SK-N-SH treated with all-trans-retinoic acid at 6 μM for 48 hours (cell line): ENCODE measurements around the gene CDC14A.
A peak's percentile ranks its signal among the peaks of the same experiment; 100 is the strongest.

Source experiments
- ATAC-seq: fragments of 200-7000 bp; cut with Tn5 transposase; 3 replicates; pipeline ENCODE4 v1.9.1; 2020; ENCODE audit warnings: mild to moderate bottlenecking, moderate library complexity
- CREB5 ChIP-seq: fragments of 250-450 bp; sonication (Bioruptor Pico); IDR thresholded peaks from 2 replicates; pipeline ENCODE4 v1.5.1; 2020; ENCODE audit warnings: low read depth, mild to moderate bottlenecking, moderate library complexity
- ESRRG ChIP-seq: fragments of 250-450 bp; sonication (Bioruptor Pico); IDR thresholded peaks from 2 replicates; pipeline ENCODE4 v1.6.1; 2021; ENCODE audit warnings: mild to moderate bottlenecking
- GLIS3 ChIP-seq: fragments of 250-450 bp; sonication (Bioruptor Pico); IDR thresholded peaks from 2 replicates; pipeline ENCODE4 v1.5.0; 2020; ENCODE audit warnings: mild to moderate bottlenecking, moderate library complexity
- ISL1 ChIP-seq: fragments of 250-450 bp; sonication (Bioruptor Pico); IDR thresholded peaks from 2 replicates; pipeline ENCODE4 v2.1.2; 2022; ENCODE audit warnings: mild to moderate bottlenecking, moderate library complexity
- OSR1 ChIP-seq: fragments of 250-450 bp; sonication (Bioruptor Pico); IDR thresholded peaks from 2 replicates; pipeline ENCODE4 v1.8.0; 2022; ENCODE audit warnings: moderate library complexity, mild to moderate bottlenecking, inconsistent platforms
- PATZ1 ChIP-seq: fragments of 250-450 bp; sonication (Bioruptor Pico); IDR thresholded peaks from 2 replicates; pipeline ENCODE4 v1.8.0; 2020; ENCODE audit warnings: mild to moderate bottlenecking, moderate library complexity, borderline replicate concordance
- PPARA ChIP-seq: fragments of 250-450 bp; sonication (Bioruptor Pico); IDR thresholded peaks from 2 replicates; pipeline ENCODE4 v1.5.0; 2020; ENCODE audit warnings: mild to moderate bottlenecking, borderline replicate concordance
- RARB ChIP-seq: fragments of 250-450 bp; sonication (Bioruptor Pico); IDR thresholded peaks from 2 replicates; pipeline ENCODE4 v1.8.0; 2021; ENCODE audit warnings: mild to moderate bottlenecking, moderate library complexity
- SNAI2 ChIP-seq: fragments of 250-450 bp; sonication (Bioruptor Pico); IDR thresholded peaks from 2 replicates; pipeline ENCODE4 v1.5.0; 2020; ENCODE audit warnings: mild to moderate bottlenecking, moderate library complexity
- TCF4 ChIP-seq: fragments of 250-450 bp; sonication (Bioruptor Pico); IDR thresholded peaks from 2 replicates; pipeline ENCODE4 v1.8.0; 2021; ENCODE audit warnings: mild to moderate bottlenecking, moderate library complexity, borderline replicate concordance
- TOX ChIP-seq: fragments of 250-450 bp; sonication (Bioruptor Pico); IDR thresholded peaks from 2 replicates; pipeline ENCODE4 v1.8.0; 2021; ENCODE audit warnings: mild to moderate bottlenecking, moderate library complexity, borderline replicate concordance
- TSHZ2 ChIP-seq: fragments of 250-450 bp; sonication (Bioruptor Pico); IDR thresholded peaks from 2 replicates; pipeline ENCODE4 v1.5.0; 2020; ENCODE audit warnings: mild to moderate bottlenecking, moderate library complexity
- ZC3H10 ChIP-seq: fragments of 250-450 bp; sonication (Bioruptor Pico); IDR thresholded peaks from 2 replicates; pipeline ENCODE4 v1.5.1; 2021; ENCODE audit warnings: mild to moderate bottlenecking, moderate library complexity
- ZFP3 ChIP-seq: fragments of 250-450 bp; sonication (Bioruptor Pico); IDR thresholded peaks from 2 replicates; pipeline ENCODE4 v1.5.0; 2020; ENCODE audit warnings: mild to moderate bottlenecking, moderate library complexity
- ZFP30 ChIP-seq: fragments of 450-650 bp; formaldehyde crosslinking; IDR thresholded peaks from 2 replicates; pipeline ENCODE4 v1.5.0; 2022; ENCODE audit warnings: mild to moderate bottlenecking, moderate library complexity
- ZNF565 ChIP-seq: fragments of 450-650 bp; formaldehyde crosslinking; conservative IDR thresholded peaks from 2 replicates; pipeline ENCODE4 v1.5.0; 2020; ENCODE audit warnings: low read depth, mild to moderate bottlenecking, moderate library complexity
- ZNF70 ChIP-seq: fragments of 450-650 bp; formaldehyde crosslinking; IDR thresholded peaks from 2 replicates; pipeline ENCODE4 v1.5.0; 2020; ENCODE audit warnings: mild to moderate bottlenecking, moderate library complexity
- ZNF8 ChIP-seq: fragments of 450-650 bp; formaldehyde crosslinking; IDR thresholded peaks from 2 replicates; pipeline ENCODE4 v1.5.0; 2020; ENCODE audit warnings: mild to moderate bottlenecking, moderate library complexity
- TF ChIP-seq, protein P1 (sequence below): fragments of 250-450 bp; sonication (Bioruptor Pico); IDR thresholded peaks from 2 replicates; pipeline ENCODE4 v1.5.1; 2021; ENCODE audit warnings: mild to moderate bottlenecking, moderate library complexity
- TF ChIP-seq, protein P2 (sequence below): fragments of 250-450 bp; sonication (Bioruptor Pico); IDR thresholded peaks from 2 replicates; pipeline ENCODE4 v1.8.0; 2021; ENCODE audit warnings: low read depth, mild to moderate bottlenecking, moderate library complexity, borderline replicate concordance

Gene CDC14A

GRCh38 chr1:100462326-100463025 is 110.2 kb downstream of the CDC14A start:
- TF ChIP-seq ZNF70 (CRISPR knock-in tag) (no peak), TSHZ2 (CRISPR knock-in tag) (no peak), TCF4 (CRISPR knock-in tag) (no peak), ISL1 (CRISPR knock-in tag) (no peak), PPARA (CRISPR knock-in tag) (no peak), GLIS3 (no peak), OSR1 (CRISPR knock-in tag) (no peak)
- TF ChIP-seq, protein P1, sequence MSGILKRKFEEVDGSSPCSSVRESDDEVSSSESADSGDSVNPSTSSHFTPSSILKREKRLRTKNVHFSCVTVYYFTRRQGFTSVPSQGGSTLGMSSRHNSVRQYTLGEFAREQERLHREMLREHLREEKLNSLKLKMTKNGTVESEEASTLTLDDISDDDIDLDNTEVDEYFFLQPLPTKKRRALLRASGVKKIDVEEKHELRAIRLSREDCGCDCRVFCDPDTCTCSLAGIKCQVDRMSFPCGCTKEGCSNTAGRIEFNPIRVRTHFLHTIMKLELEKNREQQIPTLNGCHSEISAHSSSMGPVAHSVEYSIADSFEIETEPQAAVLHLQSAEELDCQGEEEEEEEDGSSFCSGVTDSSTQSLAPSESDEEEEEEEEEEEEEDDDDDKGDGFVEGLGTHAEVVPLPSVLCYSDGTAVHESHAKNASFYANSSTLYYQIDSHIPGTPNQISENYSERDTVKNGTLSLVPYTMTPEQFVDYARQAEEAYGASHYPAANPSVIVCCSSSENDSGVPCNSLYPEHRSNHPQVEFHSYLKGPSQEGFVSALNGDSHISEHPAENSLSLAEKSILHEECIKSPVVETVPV (CRISPR knock-in tag) = no peak
- ATAC-seq = no peak

DNA sequence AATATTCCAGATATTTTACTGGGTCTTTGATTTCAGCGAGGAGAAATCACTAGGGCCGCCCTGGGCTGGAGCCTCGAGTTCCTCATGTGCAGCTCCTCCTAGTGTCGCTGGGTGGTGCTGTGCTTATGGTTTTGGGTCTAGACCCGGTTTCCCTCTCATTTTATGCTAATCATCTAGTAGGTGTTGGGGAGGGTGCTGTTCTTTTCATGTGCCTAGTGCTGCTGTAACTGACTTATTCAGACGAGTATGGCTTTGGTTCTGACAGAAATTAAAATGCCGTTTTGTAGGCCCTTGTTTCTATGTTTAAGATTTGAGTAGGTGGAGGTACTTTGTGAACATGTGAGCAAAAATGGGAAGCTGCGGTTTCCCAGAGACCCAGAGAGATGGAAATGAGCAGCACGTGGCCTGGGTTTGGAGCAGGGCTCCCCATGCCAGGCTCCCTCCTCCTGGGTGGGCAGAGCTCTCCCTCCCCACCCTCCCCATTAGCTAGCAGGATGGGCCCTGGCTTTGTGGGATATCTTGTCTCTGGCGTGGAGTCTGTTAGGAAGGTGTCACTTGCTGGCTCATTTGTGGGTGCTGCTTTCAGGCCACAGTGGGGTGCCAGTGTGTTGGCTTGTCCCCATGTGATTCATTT is 111.6 kb downstream of the CDC14A start:
- peak; percentile 82 for ATAC-seq
- TF ChIP-seq GLIS3 = no peak
- no peak for TF ChIP-seq ZFP30 (CRISPR knock-in tag)
- TF ChIP-seq RARB (CRISPR knock-in tag) = no peak
- TF ChIP-seq TCF4 (CRISPR knock-in tag) = no peak
- no peak for TF ChIP-seq ZFP3 (CRISPR knock-in tag)
- TF ChIP-seq TSHZ2 (CRISPR knock-in tag) = no peak
- TF ChIP-seq SNAI2 = no peak
- no peak for TF ChIP-seq ZNF70 (CRISPR knock-in tag)
- no peak for TF ChIP-seq ZNF8
- TF ChIP-seq TOX = no peak
- no peak for TF ChIP-seq CREB5
- no peak for TF ChIP-seq ESRRG

- no peak for TF ChIP-seq PPARA (CRISPR knock-in tag)
- TF ChIP-seq TOX = no peak
- TF ChIP-seq SNAI2 = no peak
- TF ChIP-seq, all 23 proteins: peak for 0
- ATAC-seq = no peak
These were observed 117.3 kb downstream of the CDC14A start for GRCh38 chr1:100469578-100469977.

DNA sequence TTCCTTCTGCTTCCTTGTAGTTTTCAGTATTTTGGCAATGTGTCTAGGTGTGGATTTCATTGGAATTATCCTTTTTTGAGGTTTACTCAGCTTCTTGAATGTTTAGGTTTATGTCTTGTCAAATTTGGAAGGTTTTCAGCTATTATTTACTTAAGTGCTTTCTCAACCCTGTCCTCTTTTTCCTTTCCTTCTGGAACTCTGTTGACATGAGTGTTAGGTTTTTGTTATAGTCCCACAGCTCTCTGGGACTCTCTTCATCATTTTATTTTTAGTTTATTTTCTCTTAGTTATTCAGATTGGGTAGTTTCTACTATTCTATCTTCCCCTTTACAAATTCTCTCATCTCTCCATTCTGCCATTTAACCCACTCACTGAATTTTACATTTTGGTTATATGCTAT is 122.5 kb downstream of the CDC14A start:
- TF ChIP-seq ZNF8 = no peak
- no peak for TF ChIP-seq PATZ1
- TF ChIP-seq, protein P1 (CRISPR knock-in tag) = no peak
- TF ChIP-seq ZC3H10 (CRISPR knock-in tag) = no peak
- TF ChIP-seq TOX = no peak
- TF ChIP-seq ZFP3 (CRISPR knock-in tag) = no peak
- no peak for TF ChIP-seq ZNF70 (CRISPR knock-in tag)
- no peak for TF ChIP-seq PPARA (CRISPR knock-in tag)
- no peak for TF ChIP-seq GLIS3
- TF ChIP-seq, protein P2, sequence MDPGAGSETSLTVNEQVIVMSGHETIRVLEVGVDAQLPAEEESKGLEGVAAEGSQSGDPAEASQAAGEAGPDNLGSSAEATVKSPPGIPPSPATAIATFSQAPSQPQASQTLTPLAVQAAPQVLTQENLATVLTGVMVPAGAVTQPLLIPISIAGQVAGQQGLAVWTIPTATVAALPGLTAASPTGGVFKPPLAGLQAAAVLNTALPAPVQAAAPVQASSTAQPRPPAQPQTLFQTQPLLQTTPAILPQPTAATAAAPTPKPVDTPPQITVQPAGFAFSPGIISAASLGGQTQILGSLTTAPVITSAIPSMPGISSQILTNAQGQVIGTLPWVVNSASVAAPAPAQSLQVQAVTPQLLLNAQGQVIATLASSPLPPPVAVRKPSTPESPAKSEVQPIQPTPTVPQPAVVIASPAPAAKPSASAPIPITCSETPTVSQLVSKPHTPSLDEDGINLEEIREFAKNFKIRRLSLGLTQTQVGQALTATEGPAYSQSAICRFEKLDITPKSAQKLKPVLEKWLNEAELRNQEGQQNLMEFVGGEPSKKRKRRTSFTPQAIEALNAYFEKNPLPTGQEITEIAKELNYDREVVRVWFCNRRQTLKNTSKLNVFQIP = no peak
- TF ChIP-seq ZNF565 (CRISPR knock-in tag) = no peak
- no peak for ATAC-seq
